Breast epithelium (tissue), 4 donors: ENCODE data around the gene CLEC12A. TPM values are rescaled to one million over a fixed set of nuclear protein-coding genes. Genes with fewer than 3 reads are reported as not detected.

ENCODE experiments used
- DNase-seq, 2 donors: peaks; one replicate each; pipeline ENCODE4 v3.0.0-alpha.2; 2019; ENCODE audit warnings: low spot score in 2 of 2
- H3K27ac ChIP-seq, 2 donors: fragments of 200-600 bp; sonication (generic) in 1 of 2; one replicate each; pipeline ENCODE4 v1.5.1; 2016 to 2019; ENCODE audit warnings: mild to moderate bottlenecking in 1 of 2
- H3K27me3 ChIP-seq, 2 donors: fragments of 200-600 bp; sonication (generic) in 1 of 2; one replicate each; pipeline versions ENCODE4 v1.5.1 to v1.6.0; 2017 to 2019; ENCODE audit warnings: control low read depth in 1 of 2, mild to moderate bottlenecking in 1 of 2
- H3K36me3 ChIP-seq: fragments of 200-600 bp; one replicate; pipeline ENCODE4 v1.5.1; 2019
- H3K4me1 ChIP-seq, 2 donors: fragments of 200-600 bp; sonication (generic); one replicate each; pipeline ENCODE4 v1.5.1; 2016 to 2019; ENCODE audit warnings: control low read depth in 1 of 2
- H3K4me3 ChIP-seq, 3 donors: fragments of 200-600 bp; sonication (generic); 1 replicate in 2 of 3; 2 replicates in 1 of 3; pipeline ENCODE4 v1.5.1; 2016 to 2019; ENCODE audit warnings: mild to moderate bottlenecking in 3 of 3, moderate library complexity in 2 of 3
- H3K9me3 ChIP-seq, 2 donors: fragments of 200-600 bp; sonication (generic) in 1 of 2; one replicate each; pipeline ENCODE4 v1.5.1; 2016 to 2019; ENCODE audit warnings: control low read depth in 1 of 2
- POLR2A ChIP-seq: fragments of 450-650 bp; IDR thresholded peaks from one replicate; pipeline ENCODE4 v1.6.1; 2016; ENCODE audit warnings: antibody characterized with exemption, mild to moderate bottlenecking, moderate library complexity
- POLR2AphosphoS5 ChIP-seq, 3 donors: sonication (generic); formaldehyde crosslinking; IDR thresholded peaks; one replicate each; pipeline ENCODE4 v1.6.1; 2017; ENCODE audit warnings: antibody characterized with exemption in 3 of 3
- intact Hi-C: fragments of 100-400 bp; cut with DNase I; formaldehyde crosslinking; loops from one replicate; pipeline ENCODE4 v1.15.1; 2023; ENCODE audit warnings: low total_unique reads
- total RNA-seq, 3 donors: library from RNA; depleted of rRNA; stranded (reverse); fragments of >200 nt; gene quantifications; one replicate each; pipeline ENCODE4 v1.1.0, GENCODE V29; 2016
- TF ChIP-seq, protein P1 (sequence below), 3 donors: fragments of 450-650 bp; IDR thresholded peaks; one replicate each; pipeline ENCODE4 v1.5.1; 2016 to 2017; ENCODE audit warnings: antibody characterized with exemption in 3 of 3, mild to moderate bottlenecking in 3 of 3, moderate library complexity in 3 of 3

The CLEC12A gene
- total RNA-seq, 3 donors from 2014 or later: 1.6 to 1.9 TPM; not detected in 1

DNA sequence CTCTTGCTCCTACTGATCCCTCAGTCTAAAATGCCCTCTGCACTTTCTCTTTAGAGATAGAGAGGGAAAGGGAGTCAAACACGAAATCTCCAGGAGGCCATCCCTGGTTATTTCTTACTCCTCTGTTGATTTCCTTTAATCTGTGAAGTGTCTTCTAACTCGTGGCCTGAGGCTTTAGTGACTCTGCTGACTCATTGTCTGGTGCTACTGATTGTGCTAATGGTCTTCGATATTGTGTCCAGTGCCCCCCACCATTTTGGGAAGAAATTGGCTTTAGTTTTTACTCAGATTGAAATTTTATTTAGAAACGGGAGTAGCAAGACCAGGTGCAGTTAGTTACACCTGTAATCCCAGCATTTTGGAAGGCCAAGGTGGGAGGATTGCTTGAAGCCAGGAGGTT lies 60.1 kb downstream of the CLEC12A start:
- no peak overlapping the region for H3K4me3 ChIP-seq
- no peak for DNase-seq
- H3K9me3 ChIP-seq: no peaks in the 10 kb centered on the region
- no peaks in the 10 kb centered on the region for H3K4me1 ChIP-seq
- no peak overlapping the region for H3K27ac ChIP-seq
- H3K27me3 ChIP-seq: no peaks in the 10 kb centered on the region
- TF ChIP-seq, protein P1, sequence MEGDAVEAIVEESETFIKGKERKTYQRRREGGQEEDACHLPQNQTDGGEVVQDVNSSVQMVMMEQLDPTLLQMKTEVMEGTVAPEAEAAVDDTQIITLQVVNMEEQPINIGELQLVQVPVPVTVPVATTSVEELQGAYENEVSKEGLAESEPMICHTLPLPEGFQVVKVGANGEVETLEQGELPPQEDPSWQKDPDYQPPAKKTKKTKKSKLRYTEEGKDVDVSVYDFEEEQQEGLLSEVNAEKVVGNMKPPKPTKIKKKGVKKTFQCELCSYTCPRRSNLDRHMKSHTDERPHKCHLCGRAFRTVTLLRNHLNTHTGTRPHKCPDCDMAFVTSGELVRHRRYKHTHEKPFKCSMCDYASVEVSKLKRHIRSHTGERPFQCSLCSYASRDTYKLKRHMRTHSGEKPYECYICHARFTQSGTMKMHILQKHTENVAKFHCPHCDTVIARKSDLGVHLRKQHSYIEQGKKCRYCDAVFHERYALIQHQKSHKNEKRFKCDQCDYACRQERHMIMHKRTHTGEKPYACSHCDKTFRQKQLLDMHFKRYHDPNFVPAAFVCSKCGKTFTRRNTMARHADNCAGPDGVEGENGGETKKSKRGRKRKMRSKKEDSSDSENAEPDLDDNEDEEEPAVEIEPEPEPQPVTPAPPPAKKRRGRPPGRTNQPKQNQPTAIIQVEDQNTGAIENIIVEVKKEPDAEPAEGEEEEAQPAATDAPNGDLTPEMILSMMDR (IDR thresholded peaks at IDR 0.05): no peak
- TF ChIP-seq POLR2AphosphoS5 (IDR thresholded peaks at IDR 0.05) (no peak), POLR2A (no peak)
- intact Hi-C loops: loop anchor here (10.0 kb wide), 1 partner anchor 103 kb away; the partner anchor contains the start of gene CLEC7A
- no peaks in the 10 kb centered on the region for H3K36me3 ChIP-seq

DNA sequence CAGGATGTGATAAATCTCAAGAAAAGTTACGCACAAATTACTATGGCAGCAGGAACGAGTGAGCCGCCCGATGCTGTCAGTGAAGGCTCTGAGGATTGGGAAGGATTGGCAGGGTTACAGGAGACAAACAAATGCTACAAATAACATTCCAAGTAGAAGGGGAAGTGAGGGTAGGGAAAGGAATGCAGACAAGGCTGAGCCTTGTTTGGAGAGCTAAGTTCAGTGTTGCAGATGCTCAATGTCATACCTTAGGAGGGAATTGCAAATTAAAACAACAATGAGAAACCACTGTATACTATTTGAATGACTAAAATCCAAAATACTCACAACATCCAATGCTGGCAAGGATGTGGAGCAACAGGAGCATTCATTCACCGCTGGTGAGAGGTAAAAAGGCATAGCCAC lies 60.6 kb downstream of the CLEC12A start:
- Histone ChIP-seq H3K27me3 (no peaks in the 10 kb centered on the region), H3K27ac (no peak overlapping the region), H3K4me1 (no peaks in the 10 kb centered on the region), H3K4me3 (no peak overlapping the region), H3K36me3 (no peaks in the 10 kb centered on the region), H3K9me3 (no peaks in the 10 kb centered on the region)
- TF ChIP-seq, protein P1 (IDR thresholded peaks at IDR 0.05): no peak
- no peak for TF ChIP-seq POLR2A
- no peak for TF ChIP-seq POLR2AphosphoS5 (IDR thresholded peaks at IDR 0.05)
- no peak for DNase-seq
- intact Hi-C loops: loop anchor here (10.0 kb wide), 1 partner anchor 103 kb away; the partner anchor contains the start of gene CLEC7A

DNA sequence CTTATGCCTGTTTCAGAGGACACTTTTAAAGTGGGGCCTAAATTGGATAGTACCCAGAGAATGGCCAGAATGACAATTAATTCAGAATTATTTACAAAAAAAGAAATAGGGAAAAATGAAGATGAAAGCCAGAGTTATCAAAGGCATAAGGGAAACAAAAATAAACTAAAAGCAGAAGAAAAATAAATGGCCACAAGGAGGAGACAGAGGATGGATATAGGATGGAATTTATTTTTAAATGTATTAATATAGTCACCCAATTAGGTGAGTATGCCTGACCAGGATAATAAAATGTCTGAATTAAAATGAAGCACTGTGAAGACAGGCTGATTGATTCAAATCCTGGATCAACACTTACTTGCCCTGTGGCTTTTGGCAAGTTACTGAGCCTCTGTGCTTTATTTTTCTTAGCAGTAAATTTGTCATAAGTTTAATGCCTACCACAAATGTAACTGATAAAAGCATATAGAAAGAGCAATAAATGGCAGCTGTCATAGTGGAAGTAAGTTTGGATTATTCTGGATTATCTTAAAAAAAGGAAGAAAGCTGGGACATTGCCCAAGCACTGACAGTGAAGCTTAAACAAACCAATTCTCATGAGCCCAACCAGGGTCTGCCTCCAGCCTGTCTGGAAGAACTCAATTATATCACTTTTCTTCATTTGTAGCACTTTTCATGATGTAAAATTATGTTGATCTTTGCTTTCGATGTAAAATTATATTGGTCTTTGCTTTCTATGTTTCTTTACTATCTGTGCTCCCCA lies 62.8 kb downstream of the CLEC12A start:
- Histone ChIP-seq H3K27ac (no peak overlapping the region), H3K4me1 (no peaks in the 10 kb centered on the region), H3K27me3 (no peaks in the 10 kb centered on the region), H3K9me3 (no peaks in the 10 kb centered on the region), H3K4me3 (no peak overlapping the region), H3K36me3 (no peaks in the 10 kb centered on the region)
- no peak for DNase-seq
- intact Hi-C loops: loop anchor here (10.0 kb wide), 1 partner anchor 101 kb away; the partner anchor contains the start of gene CLEC7A
- no peak for TF ChIP-seq POLR2AphosphoS5 (IDR thresholded peaks at IDR 0.05)
- TF ChIP-seq POLR2A: no peak
- TF ChIP-seq, protein P1 (IDR thresholded peaks at IDR 0.05): peak in 2 of 3 donors; percentile 49 to 56

Other genes starting within 250 kb of the CLEC12A start
- gene CLECL1, start 238.3 kb upstream of the CLEC12A start, total RNA-seq: 1 to 10 TPM in 1 of 3 donors, under 1 TPM in 1, not detected in 1; 0.80 to 1.0 TPM
- gene CD69, start 210.5 kb upstream of the CLEC12A start, total RNA-seq: 10 to 100 TPM in 2 of 3 donors, 1 to 10 TPM in 1; 7.4 to 21.4 (median 11.5) TPM
- gene KLRF1, start 143.9 kb upstream of the CLEC12A start, total RNA-seq: under 1 TPM in 2 of 3 donors, not detected in 1; 0.32 to 0.44 TPM
- 10 to 100 TPM; 18.4 to 36.1 (median 29.3) TPM for gene CLEC2B, start 102.1 kb upstream of the CLEC12A start, total RNA-seq
- not detected for gene KLRF2, start 89.9 kb upstream of the CLEC12A start, total RNA-seq
- not detected for gene CLEC2A, start 39.0 kb upstream of the CLEC12A start, total RNA-seq
- not detected for gene CLEC1B, start 27.7 kb downstream of the CLEC12A start, total RNA-seq
- gene CLEC12B, start 39.2 kb downstream of the CLEC12A start, total RNA-seq: under 1 TPM in 1 of 3 donors, not detected in 2; 0.16 TPM
- gene CLEC9A, start 59.3 kb downstream of the CLEC12A start, total RNA-seq: not detected
- gene CLEC1A, start 127.6 kb downstream of the CLEC12A start, total RNA-seq: 1 to 10 TPM; 1.9 to 6.9 (median 4.3) TPM
- gene CLEC7A, start 158.8 kb downstream of the CLEC12A start, total RNA-seq: 10 to 100 TPM in 2 of 3 donors, 1 to 10 TPM in 1; 5.2 to 14.7 (median 13.8) TPM
- gene OLR1, start 200.7 kb downstream of the CLEC12A start, total RNA-seq: 10 to 100 TPM in 1 of 3 donors, 1 to 10 TPM in 1, not detected in 1; 3.3 to 17.1 TPM
- gene TMEM52B, start 207.6 kb downstream of the CLEC12A start, total RNA-seq: under 1 TPM in 2 of 3 donors, not detected in 1; 0.33 to 0.44 TPM
- 100 to 1,000 TPM; 146 to 182 (median 155) TPM for gene GABARAPL1, start 241.5 kb downstream of the CLEC12A start, total RNA-seq